ENCODE data around the gene ITIH6. TPM values are rescaled to one million over a fixed set of nuclear protein-coding genes. Genes with fewer than 3 reads are reported as not detected.

The ITIH6 gene
- total and polyA plus RNA-seq, 8 donors: 0.06 to 0.16 (median 0.09) TPM; not detected in 3

GRCh38 chrX:54838583-54838982 lies 40.5 kb upstream of the ITIH6 start:
- Histone ChIP-seq H3K4me3 (no peak overlapping the region), H3K4me1 (no peaks in the 10 kb centered on the region), H3K27ac (no peak overlapping the region), H3K36me3 (no peaks in the 10 kb centered on the region), H3K9me3 (no peaks in the 10 kb centered on the region), H3K27me3 (no peaks in the 10 kb centered on the region)
- DNase-seq (no peak), ATAC-seq (no peak)
- intact Hi-C loops (cut with DNase I): no loop called here
- no peak for TF ChIP-seq CTCF (IDR thresholded peaks at IDR 0.05)

- no peaks in the 10 kb centered on the region for H3K9me3 ChIP-seq
- no peaks in the 10 kb centered on the region for H3K4me1 ChIP-seq
- ATAC-seq (no peak), DNase-seq (no peak)
- H3K36me3 ChIP-seq: no peaks in the 10 kb centered on the region
- no peaks in the 10 kb centered on the region for H3K27me3 ChIP-seq
- TF ChIP-seq CTCF (IDR thresholded peaks at IDR 0.05): no peak
- no peak overlapping the region for H3K4me3 ChIP-seq
- no peak overlapping the region for H3K27ac ChIP-seq
- intact Hi-C loops (cut with DNase I): no loop called here
These were observed 28.5 kb upstream of the ITIH6 start for GRCh38 chrX:54826598-54826997.

- H3K36me3 ChIP-seq: no peaks in the 10 kb centered on the region
- no peak for TF ChIP-seq CTCF (IDR thresholded peaks at IDR 0.05)
- DNase-seq (no peak), ATAC-seq (no peak)
- intact Hi-C loops (cut with DNase I): no loop called here
- H3K27me3 ChIP-seq: no peaks in the 10 kb centered on the region
- H3K4me3 ChIP-seq: no peak overlapping the region
- H3K27ac ChIP-seq: no peak overlapping the region
- H3K9me3 ChIP-seq: no peaks in the 10 kb centered on the region
- no peaks in the 10 kb centered on the region for H3K4me1 ChIP-seq
These were observed 27.8 kb upstream of the ITIH6 start for GRCh38 chrX:54825716-54826438.

GRCh38 chrX:54824722-54825121 lies 26.7 kb upstream of the ITIH6 start:
- Histone ChIP-seq H3K36me3 (no peaks in the 10 kb centered on the region), H3K27me3 (no peaks in the 10 kb centered on the region), H3K4me1 (no peaks in the 10 kb centered on the region), H3K27ac (no peak overlapping the region), H3K4me3 (no peak overlapping the region), H3K9me3 (no peaks in the 10 kb centered on the region)
- TF ChIP-seq CTCF (IDR thresholded peaks at IDR 0.05): no peak
- ATAC-seq (no peak), DNase-seq (no peak)
- intact Hi-C loops (cut with DNase I): no loop called here

GRCh38 chrX:54824195-54824594 lies 26.1 kb upstream of the ITIH6 start:
- no peaks in the 10 kb centered on the region for H3K9me3 ChIP-seq
- no peak for TF ChIP-seq CTCF (IDR thresholded peaks at IDR 0.05)
- intact Hi-C loops (cut with DNase I): no loop called here
- H3K4me3 ChIP-seq: no peak overlapping the region
- DNase-seq (no peak), ATAC-seq (no peak)
- H3K27ac ChIP-seq: no peak overlapping the region
- H3K4me1 ChIP-seq: no peaks in the 10 kb centered on the region
- H3K36me3 ChIP-seq: no peaks in the 10 kb centered on the region
- no peaks in the 10 kb centered on the region for H3K27me3 ChIP-seq
